ENCODE results near the gene LCLAT1. TPM values are rescaled to one million over a fixed set of nuclear protein-coding genes. Genes with fewer than 3 reads are reported as not detected.

LCLAT1 gene
- total RNA-seq, 2 donors from 2014 or later, result 18.8 to 28.2 TPM

DNA sequence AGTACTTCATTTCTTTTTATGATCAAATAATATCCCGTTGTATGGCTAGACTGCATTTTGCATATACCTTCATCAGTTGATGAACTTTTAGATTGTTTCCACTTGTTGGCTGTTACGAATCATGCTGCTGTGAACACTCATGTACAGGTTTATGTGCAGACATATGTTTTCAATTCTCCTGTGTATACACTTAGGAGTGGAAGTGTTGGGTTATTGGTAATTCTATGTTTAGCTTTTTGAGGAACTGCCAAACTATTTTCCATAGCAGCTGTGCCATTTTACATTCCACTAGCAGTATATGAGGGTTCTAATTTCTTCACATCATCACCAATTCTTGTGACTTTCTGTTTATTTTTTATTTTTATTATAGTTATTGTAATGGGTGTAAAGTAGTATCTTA, 32.1 kb upstream of the LCLAT1 start:
- Histone ChIP-seq H3K27ac (no peak overlapping the region), H3K36me3 (no peaks in the 10 kb centered on the region), H3K4me3 (no peak overlapping the region), H3K9me3 (no peaks in the 10 kb centered on the region), H3K4me1 (replicated peaks) (no peaks in the 10 kb centered on the region), H3K27me3 (replicated peaks; ENCODE audit: insufficient read depth) (no peaks in the 10 kb centered on the region)
- TF ChIP-seq CTCF (IDR thresholded peaks at IDR 0.05), result no peak
- TF ChIP-seq POLR2AphosphoS5 (IDR thresholded peaks at IDR 0.05), result no peak
- no peak for TF ChIP-seq POLR2A (IDR thresholded peaks at IDR 0.05)
- DNase-seq (ENCODE audit: low spot score), result no peak
- intact Hi-C loops (cut with DNase I), result loop anchor here (5.0 to 10.0 kb wide), 2 partner anchors 183 to 290 kb away; partner anchors contain the start of gene LBH
- WGBS, result 88% methylated on average over 2 of the region's 2 CpGs

GRCh38 chr2:30417253-30417652, 29.8 kb upstream of the LCLAT1 start:
- no peaks in the 10 kb centered on the region for H3K36me3 ChIP-seq
- no peaks in the 10 kb centered on the region for H3K4me1 ChIP-seq (replicated peaks)
- H3K4me3 ChIP-seq, result no peak overlapping the region
- intact Hi-C loops (cut with DNase I), result loop anchor here (10.0 kb wide), 1 partner anchor 288 kb away; no protein-coding TSS in a partner anchor
- no peak for DNase-seq (ENCODE audit: low spot score)
- H3K9me3 ChIP-seq, result no peaks in the 10 kb centered on the region
- no peak overlapping the region for H3K27ac ChIP-seq
- 59% methylated on average over 3 of the region's 3 CpGs for WGBS
- H3K27me3 ChIP-seq (replicated peaks; ENCODE audit: insufficient read depth), result no peaks in the 10 kb centered on the region
- TF ChIP-seq POLR2AphosphoS5 (IDR thresholded peaks at IDR 0.05) (no peak), CTCF (IDR thresholded peaks at IDR 0.05) (no peak), POLR2A (IDR thresholded peaks at IDR 0.05) (no peak)

DNA sequence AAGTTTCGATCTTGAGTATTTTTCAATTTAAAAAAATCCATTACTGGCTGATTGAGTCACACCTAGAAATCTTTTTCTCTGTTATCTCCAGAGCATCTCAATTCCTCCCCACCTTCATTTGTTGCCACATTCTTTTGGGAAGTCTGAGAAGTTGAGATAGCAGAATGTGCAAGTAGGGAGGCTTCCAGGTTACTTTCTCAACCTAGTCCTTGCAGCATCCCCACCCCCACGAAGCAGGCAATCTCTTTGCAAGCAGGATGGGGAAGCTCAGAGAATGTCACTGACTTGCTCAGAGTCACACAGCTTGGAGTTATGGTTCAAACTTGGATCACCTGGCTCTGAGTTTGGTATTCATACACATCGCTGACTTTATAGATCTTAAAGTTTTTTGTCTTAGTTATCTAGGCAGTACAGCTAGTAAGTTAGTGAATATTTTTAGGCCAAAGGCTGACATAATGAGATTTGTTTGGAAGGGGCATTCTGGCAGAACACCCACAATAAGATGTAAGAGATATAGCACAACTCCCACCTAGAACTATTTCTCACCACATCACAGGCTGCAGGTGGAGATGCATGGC, 25.9 kb upstream of the LCLAT1 start:
- 83% methylated on average over 3 of the region's 3 CpGs for WGBS
- intact Hi-C loops (cut with DNase I), result no loop called here
- Histone ChIP-seq H3K4me1 (replicated peaks) (no peaks in the 10 kb centered on the region), H3K9me3 (no peaks in the 10 kb centered on the region), H3K27me3 (replicated peaks; ENCODE audit: insufficient read depth) (no peaks in the 10 kb centered on the region), H3K36me3 (no peaks in the 10 kb centered on the region), H3K4me3 (no peak overlapping the region), H3K27ac (no peak overlapping the region)
- TF ChIP-seq POLR2A (IDR thresholded peaks at IDR 0.05), result no peak
- no peak for TF ChIP-seq CTCF (IDR thresholded peaks at IDR 0.05)
- TF ChIP-seq POLR2AphosphoS5 (IDR thresholded peaks at IDR 0.05), result no peak
- DNase-seq (ENCODE audit: low spot score), result no peak

DNA sequence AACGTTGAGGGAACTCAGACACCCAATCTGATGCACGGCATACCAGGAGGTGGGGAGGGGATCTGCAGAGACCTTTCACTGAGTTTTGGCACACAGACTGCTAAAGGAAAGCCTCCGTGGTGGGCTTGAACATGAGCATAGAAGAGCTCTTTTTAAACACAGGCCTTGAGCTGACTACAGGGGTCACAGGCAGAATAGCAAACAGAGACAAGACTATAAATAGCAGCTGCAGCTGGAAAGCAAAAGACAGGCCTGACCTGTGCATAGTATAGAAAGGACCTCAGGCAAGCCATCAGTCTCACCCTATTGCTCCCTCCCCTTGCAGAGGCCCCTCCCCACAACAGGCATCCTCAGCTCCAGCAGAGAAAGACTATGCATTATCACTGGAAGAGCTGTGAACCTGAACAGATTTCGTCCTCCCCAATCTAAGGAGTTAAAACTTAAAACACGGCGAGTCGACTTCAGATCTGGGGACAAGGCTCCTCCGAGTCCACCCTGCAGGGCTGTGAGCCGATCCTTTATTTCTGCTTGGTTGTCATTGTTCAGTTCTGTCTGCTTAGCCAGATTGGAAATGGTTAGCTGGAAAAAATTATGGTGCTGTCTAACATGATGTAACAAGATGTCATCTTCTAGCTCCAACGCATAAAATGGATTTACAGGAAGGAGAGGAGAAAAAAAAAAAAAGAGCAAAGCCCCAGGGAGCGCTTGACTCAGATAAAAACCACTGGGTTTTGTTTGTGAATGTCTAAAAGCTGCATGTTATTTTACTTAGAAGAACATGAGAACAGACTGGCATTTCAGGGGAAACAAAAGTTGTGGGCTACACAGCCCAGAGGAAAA, 25.2 kb upstream of the LCLAT1 start:
- no peak overlapping the region for H3K4me3 ChIP-seq
- no peaks in the 10 kb centered on the region for H3K27me3 ChIP-seq (replicated peaks; ENCODE audit: insufficient read depth)
- TF ChIP-seq POLR2AphosphoS5 (IDR thresholded peaks at IDR 0.05) (no peak), POLR2A (IDR thresholded peaks at IDR 0.05) (no peak), CTCF (IDR thresholded peaks at IDR 0.05) (no peak)
- intact Hi-C loops (cut with DNase I), result no loop called here
- no peaks in the 10 kb centered on the region for H3K9me3 ChIP-seq
- no peaks in the 10 kb centered on the region for H3K4me1 ChIP-seq (replicated peaks)
- WGBS, result 23% methylated on average over 11 of the region's 11 CpGs
- H3K27ac ChIP-seq, result no peak overlapping the region
- H3K36me3 ChIP-seq, result no peaks in the 10 kb centered on the region
- DNase-seq (ENCODE audit: low spot score), result no peak

Data from prostate gland (tissue), 2 donors.